ENCODE data around the gene ZDHHC16.
"Not testable (repeated sequence)": the region's sequence is repeated elsewhere in the genome, so short reads cannot be mapped to it uniquely, and the experiment has no call there.

ZDHHC16 gene

DNA sequence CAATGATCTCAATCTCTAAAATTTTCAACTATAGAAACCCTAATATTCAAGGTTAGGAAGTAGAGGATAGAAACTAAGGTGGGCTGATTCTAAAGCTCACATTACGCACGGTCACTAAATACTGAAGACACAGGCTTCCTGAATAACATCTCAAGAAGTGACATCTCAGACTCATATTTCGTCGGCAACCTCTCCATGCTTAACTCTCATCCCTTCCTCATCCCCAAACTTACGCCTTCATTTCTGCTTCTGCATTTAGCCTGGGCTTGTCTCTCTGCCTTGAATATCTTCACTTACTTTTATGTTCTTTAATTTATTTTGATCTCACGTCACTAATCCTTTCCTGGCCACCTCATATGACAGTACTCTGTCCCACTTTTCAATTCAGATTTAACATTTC lies 10.8 kb upstream of the ZDHHC16 start:
- no peak for DNase-seq

DNA sequence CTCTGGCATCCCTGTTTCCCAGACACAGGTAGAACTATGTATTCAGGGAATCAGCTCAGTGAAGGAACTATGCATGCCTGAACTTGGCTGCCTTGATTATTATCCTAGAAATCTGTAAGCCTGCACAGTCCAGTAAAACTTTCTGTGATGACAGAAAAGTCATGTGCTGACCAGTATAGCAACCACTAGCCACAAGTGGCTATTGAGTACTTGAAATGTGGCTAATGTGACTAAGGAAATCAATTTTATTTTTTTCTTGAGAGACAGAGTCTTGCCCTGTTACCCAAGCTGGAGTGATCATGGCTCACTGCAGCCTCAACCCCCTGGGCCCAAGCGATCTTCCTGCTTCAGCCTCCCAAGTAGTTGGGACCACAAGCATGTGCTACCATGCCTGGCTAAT lies 3.7 kb upstream of the ZDHHC16 start:
- no peak for DNase-seq

DNA sequence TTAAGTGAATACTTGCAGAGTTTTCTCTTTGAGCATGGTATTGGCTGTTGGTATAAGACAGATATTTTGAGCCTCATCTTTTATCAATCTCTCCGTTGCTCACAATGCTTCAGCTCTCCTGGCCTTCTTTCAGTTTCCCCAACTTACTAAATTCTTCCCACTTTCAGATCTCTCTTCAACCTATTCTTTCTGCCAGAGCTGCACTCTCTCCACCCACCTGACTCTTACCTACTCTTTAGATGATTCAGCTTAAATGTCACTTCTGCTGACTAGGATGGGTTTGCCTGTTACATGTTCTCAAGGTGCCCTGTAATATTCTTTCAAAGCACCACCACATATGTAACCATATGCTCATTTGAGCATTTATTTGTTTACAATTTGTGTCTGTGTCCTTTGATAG lies 1.8 kb upstream of the ZDHHC16 start:
- no peak for DNase-seq

DNA sequence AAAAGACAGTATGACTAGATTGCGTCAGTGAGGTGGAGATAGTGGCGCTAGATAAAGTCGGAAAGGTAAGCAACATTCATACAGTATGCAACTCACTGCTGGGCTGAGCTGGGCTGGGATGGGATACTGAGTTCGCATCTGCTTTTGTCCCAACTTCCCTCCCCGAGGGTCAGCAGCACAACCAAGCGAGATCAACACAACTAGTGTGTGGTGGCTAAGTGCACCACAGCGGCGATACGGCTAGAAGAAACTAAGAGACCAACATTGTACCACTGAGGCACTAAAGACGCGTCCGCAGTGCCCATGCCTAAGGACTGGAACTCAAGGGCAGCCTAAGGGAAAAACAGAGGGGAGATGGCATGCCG lies 636 bp upstream of the ZDHHC16 start:
- no peak for DNase-seq

DNA sequence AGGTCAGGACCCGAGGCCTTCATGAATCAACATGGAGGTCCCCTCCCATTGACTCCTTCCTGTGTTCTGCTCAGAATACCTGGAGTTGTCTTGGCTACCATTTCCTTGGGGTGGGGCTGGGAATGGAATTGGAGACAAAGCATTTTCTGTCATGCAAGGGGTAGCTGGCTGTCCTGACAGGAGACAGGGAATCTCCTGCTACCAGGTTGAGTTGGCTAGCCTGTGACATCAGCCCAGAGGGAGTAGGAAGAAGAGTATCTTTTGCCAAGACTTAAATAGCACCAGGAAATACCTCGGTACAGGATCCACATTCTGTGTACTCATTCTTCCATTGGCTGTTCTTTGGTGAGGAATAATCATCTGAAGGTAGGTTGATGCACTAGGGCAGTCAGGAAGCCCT lies 4.9 kb downstream of the ZDHHC16 start:
- no peak for DNase-seq

DNA sequence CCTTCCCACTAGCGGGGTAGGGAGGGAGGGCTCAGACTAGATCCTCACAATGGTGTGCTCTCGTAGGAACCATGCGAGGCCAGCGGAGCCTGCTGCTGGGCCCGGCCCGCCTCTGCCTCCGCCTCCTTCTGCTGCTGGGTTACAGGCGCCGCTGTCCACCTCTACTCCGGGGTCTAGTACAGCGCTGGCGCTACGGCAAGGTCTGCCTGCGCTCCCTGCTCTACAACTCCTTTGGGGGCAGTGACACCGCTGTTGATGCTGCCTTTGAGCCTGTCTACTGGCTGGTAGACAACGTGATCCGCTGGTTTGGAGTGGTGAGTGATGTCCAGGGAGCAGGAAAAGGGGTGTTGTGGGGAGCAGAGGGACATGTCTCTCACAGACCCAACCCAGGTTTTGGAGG lies 5.6 kb downstream of the ZDHHC16 start:
- no peak for DNase-seq

DNA sequence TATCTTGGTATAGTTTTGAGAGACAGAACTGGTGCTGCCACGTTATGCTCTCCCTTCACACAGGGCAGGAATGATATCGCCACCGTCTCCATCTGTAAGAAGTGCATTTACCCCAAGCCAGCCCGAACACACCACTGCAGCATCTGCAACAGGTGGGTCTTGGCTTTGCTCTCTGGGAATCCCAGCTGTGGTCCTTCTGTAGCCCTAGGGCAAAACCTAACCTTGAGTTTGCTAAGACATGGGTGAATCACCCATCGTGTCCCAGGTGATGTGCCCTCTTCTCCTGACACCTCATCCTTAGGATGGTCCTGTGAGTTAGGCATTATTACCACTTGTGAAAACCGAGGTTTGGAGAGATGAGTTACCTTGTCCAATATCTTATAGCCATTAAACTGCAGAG lies 6.4 kb downstream of the ZDHHC16 start:
- DNase-seq = no peak

DNA sequence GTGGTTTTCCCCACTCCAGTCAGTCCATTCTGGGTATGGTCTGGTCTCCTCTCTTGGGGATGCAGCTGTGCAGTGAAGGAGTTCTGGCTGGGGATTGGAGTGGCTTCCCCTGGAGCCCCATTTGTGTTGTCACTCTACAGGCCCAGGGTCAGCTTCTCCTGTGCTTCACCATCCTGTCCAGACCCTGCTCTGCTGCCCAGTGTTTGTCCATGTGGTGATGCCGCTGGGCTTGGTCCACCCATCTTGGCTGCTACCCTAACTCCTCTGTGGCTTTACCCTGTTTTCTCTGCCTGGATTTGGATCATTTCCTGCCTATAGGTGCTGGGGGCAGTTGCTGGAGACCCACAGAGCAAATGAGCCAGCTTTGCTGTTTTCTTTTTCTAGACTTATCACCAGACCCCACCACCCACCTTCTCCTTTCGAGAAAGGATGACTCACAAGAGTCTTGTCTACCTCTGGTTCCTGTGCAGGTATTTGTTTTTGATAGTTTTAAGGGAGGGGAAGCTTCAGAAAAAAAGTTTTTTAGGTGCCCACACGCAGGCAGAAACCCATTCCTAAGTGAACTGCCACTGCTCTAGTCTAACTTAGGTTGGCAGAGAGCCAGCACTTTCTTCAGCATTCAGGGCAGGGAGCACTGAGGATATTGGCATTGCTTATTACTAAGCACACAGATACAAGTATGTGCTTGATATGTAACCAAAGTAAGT lies 8.5 kb downstream of the ZDHHC16 start:
- no peak for DNase-seq

DNA sequence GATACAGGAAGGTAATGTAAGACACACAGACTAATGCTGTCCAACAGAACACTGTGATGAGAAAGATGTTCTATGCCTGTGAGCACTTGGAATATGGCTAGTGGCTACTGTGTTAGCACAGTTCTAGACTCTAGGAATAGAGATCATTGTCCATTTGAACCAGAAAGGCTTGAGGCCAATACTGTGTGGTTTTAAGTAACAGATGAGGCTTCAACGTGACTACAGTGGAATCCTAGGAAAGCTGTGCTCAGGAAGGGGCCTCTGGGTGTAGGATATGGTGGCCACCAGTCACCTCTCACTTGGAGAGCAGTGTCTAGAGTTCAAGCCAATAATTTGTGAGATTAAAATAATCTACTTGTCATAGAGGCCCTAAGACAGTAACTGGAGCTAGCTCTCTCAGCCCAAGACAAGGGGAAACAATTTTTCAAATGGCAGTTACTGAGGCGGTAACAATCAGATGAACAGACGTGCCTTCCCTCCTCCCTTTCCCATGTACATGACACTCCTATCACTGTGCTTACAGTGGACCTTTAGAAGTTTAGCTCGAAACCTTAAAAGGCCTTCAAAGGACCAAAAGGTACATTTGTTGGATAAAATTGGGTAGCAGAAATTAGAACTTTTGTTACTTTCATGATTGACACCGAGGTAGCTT lies 10.2 kb downstream of the ZDHHC16 start:
- DNase-seq = no peak

DNA sequence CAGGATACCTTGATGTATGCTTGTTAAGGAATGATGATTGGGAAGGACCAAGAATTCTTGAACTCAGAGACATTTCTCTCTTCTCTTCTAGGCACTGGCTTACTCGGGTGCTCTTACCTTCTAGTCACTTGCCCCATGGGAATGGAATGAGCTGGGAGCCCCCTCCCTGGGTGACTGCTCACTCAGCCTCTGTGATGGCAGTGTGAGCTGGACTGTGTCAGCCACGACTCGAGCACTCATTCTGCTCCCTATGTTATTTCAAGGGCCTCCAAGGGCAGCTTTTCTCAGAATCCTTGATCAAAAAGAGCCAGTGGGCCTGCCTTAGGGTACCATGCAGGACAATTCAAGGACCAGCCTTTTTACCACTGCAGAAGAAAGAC lies 10.7 kb downstream of the ZDHHC16 start:
- DNase-seq = no peak

DNA sequence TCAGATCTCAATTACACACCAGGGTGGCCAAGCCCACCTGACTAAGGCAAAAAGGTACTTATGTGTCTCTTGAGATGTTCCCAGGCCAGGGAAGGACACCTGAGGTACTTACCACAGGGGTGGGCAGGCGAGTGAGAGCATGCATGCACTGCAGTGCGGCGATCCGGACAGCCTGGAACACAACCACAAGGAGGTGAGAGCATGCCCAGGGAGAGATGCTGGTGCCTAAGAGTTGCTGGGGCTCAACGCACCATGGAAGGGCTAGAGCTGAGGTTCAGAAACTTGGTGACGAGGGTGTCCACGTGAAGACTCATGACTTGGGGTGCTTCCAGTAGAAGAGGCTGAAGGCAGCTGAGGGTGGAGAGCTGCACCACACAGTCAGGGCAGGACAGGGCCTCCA lies 13.1 kb downstream of the ZDHHC16 start:
- DNase-seq = no peak

DNA sequence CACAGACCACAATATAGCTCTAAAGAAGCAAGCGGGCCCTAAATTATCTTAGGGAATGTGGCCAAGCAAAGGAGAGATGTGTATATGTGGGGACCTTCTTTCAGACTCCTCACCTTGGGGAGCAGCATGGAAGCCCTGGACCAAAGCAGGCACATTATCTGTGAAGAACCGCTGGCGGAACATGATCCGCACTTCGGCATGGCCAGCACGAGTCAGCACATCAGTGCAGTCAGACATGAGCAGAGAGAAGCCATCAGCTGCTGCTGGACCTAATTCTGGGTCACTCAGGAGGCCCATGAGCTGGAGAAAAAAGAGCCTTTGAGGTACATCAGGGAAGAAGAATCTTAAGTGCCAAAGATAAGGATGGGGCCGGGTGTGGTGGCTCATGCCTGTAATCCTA lies 14.0 kb downstream of the ZDHHC16 start:
- DNase-seq = no peak

DNA sequence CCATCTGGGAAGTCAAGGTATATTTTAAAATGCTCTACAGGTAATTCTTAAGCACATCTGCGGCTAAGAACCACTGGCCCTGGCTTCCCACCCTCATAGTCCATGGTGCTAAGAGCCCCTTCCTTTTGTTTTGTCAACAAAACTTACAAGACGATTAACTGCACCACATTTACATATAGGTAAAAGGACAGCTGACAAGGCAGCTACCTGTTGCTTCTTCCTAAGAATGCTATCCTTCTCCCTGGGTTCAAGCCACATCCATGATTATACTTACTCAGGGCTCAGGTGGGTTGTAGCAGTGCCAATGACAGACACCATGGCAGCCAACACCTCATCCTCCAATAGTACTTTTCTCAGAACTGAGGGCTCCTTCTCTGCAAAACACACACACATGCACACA lies 16.3 kb downstream of the ZDHHC16 start:
- DNase-seq = no peak

DNA sequence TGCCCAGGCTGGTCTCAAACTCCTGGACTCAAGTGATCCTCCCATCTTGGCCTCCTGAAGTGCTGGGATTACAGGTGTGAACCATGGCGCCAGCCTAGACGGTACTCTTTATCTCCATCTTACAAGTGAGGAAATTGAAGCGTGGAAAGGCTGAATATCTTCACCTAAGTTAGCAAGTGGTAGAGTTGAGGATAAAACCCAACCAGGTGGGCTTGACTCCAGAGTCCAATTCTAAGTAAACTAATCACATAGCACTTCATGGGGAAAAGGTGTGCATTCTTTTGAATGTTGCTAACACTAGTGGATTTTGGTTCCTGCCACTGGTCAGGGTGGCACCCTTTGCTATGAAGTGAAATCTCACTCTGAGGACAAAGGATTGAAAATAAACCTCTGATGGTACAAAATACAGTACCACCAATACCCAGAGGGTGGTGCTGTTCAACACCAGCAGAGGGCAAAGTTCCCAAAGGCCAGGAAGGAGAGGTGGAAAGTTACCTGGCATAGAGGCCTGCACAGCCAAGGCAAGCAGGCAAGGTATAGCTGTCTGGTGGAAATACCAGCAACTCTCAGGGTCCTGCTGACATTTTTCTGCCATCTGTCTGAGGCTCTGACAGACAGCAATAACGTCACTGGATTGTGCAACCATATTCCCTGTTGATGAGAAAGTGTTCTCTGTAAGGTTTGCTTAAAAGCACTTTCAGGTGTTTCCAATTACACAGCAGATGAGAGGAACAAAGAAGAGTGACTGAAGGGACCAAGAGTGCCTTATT lies 17.6 kb downstream of the ZDHHC16 start:
- peak; percentile 43 for DNase-seq

DNA sequence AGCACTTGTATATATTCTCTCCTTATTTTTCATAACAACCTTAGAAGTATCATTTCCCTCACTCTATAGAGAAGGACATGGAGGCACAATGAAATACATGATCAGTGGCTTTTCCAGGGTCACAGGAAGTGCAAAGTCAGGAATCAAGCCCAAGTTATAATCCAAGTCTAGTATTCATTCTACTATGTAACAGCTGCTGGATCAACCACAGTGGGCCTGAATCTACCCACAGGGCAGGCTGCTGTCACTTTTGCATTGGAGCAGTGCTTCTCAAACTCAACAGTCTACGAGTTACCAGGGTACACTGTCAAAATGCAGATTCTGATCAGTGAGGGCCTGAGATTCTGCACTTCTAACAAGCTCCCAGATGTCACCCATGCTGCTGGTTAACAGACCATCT lies 18.3 kb downstream of the ZDHHC16 start:
- DNase-seq = no peak

DNA sequence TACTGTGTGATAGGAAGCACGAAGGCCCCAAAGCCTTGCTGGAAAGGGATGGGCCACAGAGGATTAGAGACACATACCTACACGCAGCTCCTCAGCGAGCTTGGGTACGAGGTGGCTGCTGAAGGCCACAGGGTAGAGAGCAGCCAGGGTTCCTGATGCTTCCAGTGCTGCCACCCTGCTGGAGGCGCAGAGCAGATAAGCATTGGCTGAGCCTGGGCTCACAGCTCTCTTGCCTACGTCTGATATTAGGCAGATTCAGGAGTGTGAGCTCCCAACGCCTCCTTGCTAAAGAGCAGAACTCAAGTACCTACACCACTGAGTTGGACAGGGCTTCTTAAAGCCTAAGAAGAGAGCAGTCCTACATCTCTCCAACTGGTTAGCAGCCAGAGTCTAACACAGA lies 20.0 kb downstream of the ZDHHC16 start:
- DNase-seq = no peak

DNA sequence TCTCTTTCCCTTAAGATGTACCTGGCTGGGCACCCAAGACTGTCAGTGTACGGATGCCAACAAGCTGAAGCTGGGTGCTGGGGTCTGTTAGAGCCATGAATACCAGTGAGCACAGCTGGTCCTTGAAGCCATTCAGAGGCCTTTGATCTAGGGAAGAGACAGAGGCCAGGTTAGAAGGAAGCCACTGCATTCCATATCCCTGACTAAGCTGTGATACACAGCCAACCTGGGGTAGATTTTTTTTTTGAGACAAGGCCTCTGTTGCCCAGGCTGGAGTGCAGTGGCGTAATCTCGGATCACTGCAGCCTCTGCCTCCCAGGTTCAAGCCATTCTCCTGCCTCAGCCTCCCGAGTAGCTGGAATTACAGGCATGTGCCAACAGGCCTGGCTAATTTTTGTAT lies 20.8 kb downstream of the ZDHHC16 start:
- peak; percentile 30 for DNase-seq

DNA sequence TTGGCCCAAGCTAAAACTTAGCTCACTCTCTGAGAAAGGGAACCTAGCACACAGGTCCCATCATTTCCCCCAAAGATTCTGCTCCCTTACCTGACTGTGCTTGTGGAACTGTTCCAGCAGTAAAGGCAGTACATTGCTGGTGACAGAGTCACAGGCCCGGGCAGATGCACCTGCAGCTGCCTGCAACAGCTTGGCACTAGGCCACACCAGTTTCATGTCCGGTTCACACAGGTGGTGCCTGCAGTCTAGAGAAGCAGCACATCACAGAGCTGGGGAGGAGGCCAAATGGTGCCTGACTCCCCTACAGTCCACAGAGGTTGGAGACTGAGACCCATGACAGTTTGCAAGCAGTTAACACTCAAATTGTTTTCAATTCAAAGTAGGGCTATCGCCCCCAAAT lies 22.2 kb downstream of the ZDHHC16 start:
- DNase-seq = no peak

DNA sequence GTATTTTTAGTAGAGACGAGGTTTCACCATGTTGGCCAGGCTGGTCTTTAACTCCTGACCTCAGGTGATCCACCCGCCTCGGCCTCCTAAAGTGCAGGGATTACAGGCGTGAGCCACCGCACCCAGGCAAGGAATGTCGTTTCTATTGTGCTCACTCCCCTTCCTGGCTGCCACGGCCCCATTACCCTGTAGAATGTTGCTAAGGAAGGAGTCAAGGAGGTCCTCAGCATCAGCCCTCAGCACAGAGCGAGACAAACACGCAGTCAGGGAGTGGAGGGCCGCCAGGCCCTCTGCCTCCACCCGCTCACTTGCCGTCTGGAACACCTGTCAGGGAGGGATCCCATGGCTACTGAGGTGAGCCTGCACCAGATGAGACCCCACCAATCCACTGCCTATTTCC lies 22.8 kb downstream of the ZDHHC16 start:
- DNase-seq = not testable (repeated sequence)

DNA sequence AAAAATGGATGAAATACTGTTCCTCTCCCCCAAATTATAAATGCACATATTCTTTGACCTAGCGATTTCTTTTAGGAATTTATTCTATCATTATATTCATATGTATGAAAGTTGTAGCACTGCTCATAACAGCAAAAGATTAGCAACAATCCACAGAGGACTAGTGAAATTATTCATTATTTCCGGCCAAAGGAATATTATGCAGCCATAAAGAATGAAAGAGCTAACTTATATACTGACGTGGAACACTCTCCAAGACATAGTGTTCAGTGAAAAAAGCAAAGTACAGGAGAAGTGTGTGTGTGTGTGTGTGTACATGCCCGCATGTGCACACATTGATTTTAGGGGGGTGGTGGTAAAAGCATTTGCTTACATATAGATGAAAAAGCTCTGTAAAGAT lies 28.9 kb downstream of the ZDHHC16 start:
- no peak for DNase-seq

DNA sequence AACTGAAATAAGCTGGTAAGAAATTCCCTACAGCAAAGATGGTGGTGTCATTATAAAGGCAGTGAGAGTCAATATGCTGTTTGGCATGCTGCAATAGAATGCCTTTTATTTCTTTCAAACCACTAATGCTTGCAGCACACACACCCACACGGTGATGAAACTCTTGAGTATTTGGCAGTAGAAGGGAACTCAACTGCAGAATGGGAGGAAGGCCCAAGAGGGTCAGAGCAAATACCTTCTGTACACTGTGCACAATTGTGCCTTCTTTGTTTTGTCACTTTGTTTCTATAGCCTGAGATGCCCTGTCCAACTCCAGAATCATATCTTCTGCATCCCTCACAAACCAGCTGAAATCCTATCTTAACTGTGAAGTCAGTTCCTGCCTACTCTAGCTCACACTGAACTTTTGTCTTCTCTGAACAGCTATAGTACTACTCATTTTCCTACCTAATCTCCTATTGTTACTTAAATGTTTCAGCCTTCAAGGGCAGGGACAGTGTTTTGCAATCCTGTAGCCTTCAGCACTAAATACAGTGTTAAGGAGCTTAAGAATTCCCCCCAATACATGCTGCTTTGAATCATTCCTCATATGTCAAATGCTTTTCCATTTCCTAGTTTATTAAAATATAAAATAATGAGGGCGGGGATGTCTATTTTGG lies 30.1 kb downstream of the ZDHHC16 start:
- DNase-seq = no peak

DNA sequence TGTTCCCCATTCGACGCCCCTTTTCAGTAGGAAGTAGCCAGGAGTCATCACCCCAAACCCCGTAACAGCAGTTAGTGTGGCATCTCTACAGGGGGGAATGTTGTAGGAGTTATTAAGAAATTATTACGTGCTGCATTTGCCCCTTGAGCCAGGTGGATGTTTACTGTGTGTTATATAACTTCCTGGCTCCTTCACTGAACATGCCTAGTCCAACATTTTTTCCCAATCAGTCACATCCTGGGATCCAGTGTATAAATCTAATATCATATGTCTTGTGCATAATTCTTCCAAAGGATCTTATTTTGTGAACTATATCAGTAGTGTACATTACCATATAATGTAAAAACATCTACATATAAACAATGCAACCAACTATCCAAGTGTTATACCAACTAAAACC lies 33.4 kb downstream of the ZDHHC16 start:
- not testable (repeated sequence) for DNase-seq

DNA sequence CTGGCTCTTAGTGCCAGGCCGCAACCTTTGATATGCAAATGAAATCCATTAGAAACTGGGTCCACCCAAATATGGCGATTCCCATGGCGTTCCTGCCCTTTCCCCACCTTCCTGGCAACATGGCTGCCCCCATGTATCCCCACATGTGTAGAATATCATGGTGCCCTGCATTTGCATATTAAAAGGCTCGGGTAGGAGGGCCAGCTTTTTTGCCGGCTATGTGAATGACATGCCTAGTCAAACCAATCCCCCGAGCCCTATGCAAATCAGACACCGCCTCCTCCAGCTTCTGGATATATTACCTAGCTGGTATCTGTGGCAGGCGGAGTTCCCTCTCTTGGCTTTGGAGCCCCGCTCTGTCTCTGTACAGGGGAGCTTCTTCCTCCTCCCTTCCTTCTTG lies 34.0 kb downstream of the ZDHHC16 start:
- no peak for DNase-seq

DNA sequence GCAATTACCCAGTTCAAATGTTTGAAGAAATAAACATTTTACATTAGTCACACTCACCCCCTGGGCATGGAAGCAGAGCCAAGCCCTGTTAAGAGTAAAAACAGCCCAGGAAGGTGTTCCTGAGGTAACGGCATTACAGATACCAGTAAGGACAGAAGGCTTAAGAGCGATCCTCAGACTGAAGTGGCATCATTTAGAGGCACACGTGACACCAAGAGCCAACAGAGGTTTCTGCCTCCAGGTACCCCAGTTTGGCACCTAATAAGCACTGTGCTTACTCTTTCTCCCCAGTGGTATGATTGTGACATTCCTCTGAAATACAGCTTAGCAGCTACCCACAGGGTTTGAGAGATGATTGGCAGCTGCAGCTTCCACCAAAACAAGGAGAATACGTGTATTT lies 35.1 kb downstream of the ZDHHC16 start:
- no peak for DNase-seq
